Keratinocyte (primary cell): ENCODE measurements around the gene DCLRE1C. TPM values are rescaled to one million over a fixed set of nuclear protein-coding genes. Genes with fewer than 3 reads are reported as not detected.
"Not testable (repeated sequence)": the region's sequence is repeated elsewhere in the genome, so short reads cannot be mapped to it uniquely, and the experiment has no call there.

Experiments used
- DNase-seq: peaks from one replicate; pipeline ENCODE4 v3.0.0-alpha.2; 2011; ENCODE audit warnings: low read depth, missing footprints, low spot score
- FAIRE-seq: peaks from 2 replicates; lab custom pipeline; 2011; peaks lifted over from hg19 to GRCh38; lab: Jason Lieb, UNC
- H2AFZ ChIP-seq: 2 replicates; pipeline ENCODE4 v1.6.0; 2012; ENCODE audit warnings: low read length, control low read depth, inconsistent platforms; ENCODE audit not compliant: control insufficient read depth
- H3K27ac ChIP-seq: 2 replicates; pipeline ENCODE4 v1.5.1; 2011; ENCODE audit warnings: low read length; ENCODE audit not compliant: control insufficient read depth, insufficient read depth
- H3K27me3 ChIP-seq: 3 replicates; pipeline ENCODE4 v1.6.0; 2011; ENCODE audit warnings: low read length; ENCODE audit not compliant: control insufficient read depth, insufficient read depth; ENCODE audit errors: extremely low read depth
- H3K36me3 ChIP-seq, 2 experiments: 2 replicates in 1 of 2; 3 replicates in 1 of 2; pipeline ENCODE4 v1.5.1; 2011; ENCODE audit warnings: low read length in 2 of 2, mild to moderate bottlenecking in 1 of 2; ENCODE audit not compliant: control insufficient read depth in 2 of 2, insufficient read depth in 2 of 2; ENCODE audit errors: extremely low read depth in 1 of 2
- H3K4me1 ChIP-seq: 3 replicates; pipeline ENCODE4 v1.5.1; 2011; ENCODE audit warnings: low read length; ENCODE audit not compliant: control insufficient read depth, insufficient read depth; ENCODE audit errors: extremely low read depth
- H3K4me2 ChIP-seq: 3 replicates; pipeline ENCODE4 v1.6.0; 2011; ENCODE audit warnings: low read depth, low read length; ENCODE audit not compliant: control insufficient read depth, insufficient read depth; ENCODE audit errors: extremely low read depth
- H3K4me3 ChIP-seq, 3 experiments: fragments of 200-600 bp in 1 of 3; sonication (generic) in 1 of 3; 2 replicates in 2 of 3; 3 replicates in 1 of 3; pipeline ENCODE4 v1.5.1; 2011 to 2016; ENCODE audit warnings: low read length in 3 of 3, mild to moderate bottlenecking in 3 of 3, control low read depth in 2 of 3, inconsistent platforms in 1 of 3, low read depth in 1 of 3, mixed read lengths in 1 of 3, mixed run types in 1 of 3, moderate library complexity in 1 of 3; ENCODE audit not compliant: control insufficient read depth in 2 of 3, insufficient read depth in 2 of 3; ENCODE audit errors: extremely low read depth in 1 of 3
- H3K79me2 ChIP-seq: 2 replicates; pipeline ENCODE4 v1.6.0; 2012; ENCODE audit warnings: low read length; ENCODE audit not compliant: control insufficient read depth, insufficient read depth
- H3K9ac ChIP-seq: 3 replicates; pipeline ENCODE4 v1.6.0; 2011; ENCODE audit warnings: low read length; ENCODE audit not compliant: control insufficient read depth, insufficient read depth; ENCODE audit errors: extremely low read depth
- H3K9me1 ChIP-seq: 3 replicates; pipeline ENCODE4 v1.6.0; 2011; ENCODE audit warnings: low read length; ENCODE audit not compliant: control insufficient read depth, insufficient read depth; ENCODE audit errors: extremely low read depth
- H3K9me3 ChIP-seq: 2 replicates; pipeline ENCODE4 v1.5.1; 2012; ENCODE audit warnings: low read depth, low read length; ENCODE audit not compliant: control insufficient read depth
- H4K20me1 ChIP-seq: 3 replicates; pipeline ENCODE4 v1.6.0; 2011; ENCODE audit warnings: low read length; ENCODE audit not compliant: control insufficient read depth, insufficient read depth; ENCODE audit errors: extremely low read depth
- EZH2 ChIP-seq: IDR thresholded peaks from one replicate; pipeline ENCODE4 v1.6.1; 2012; ENCODE audit warnings: inconsistent platforms, mild to moderate bottlenecking, low read length, moderate library complexity
- dilution Hi-C: fragments of 300-500 bp; cut with MboI; formaldehyde crosslinking; loops from one replicate; pipeline ENCODE4 v1.7.0; 2020; ENCODE audit warnings: low sequenced_read_pairs; ENCODE audit not compliant: extremely low pct_ligation_motif_present
- polyA plus RNA-seq, 5 experiments: library from polyadenylated mRNA; depleted of rRNA in 3 of 5; stranded (reverse) in 3 of 5; stranded (forward) in 1 of 5; unstranded in 1 of 5; fragments of >200 nt; gene quantifications; 1 replicate in 1 of 5; 2 replicates in 3 of 5; 3 replicates in 1 of 5; pipeline versions ENCODE4 v1.2.1 to v1.2.3, GENCODE V29; 2011 to 2012; ENCODE audit warnings: missing spikeins in 2 of 5, low read depth in 1 of 5, low replicate concordance in 1 of 5
- TF ChIP-seq, protein P1 (sequence below), 3 experiments: IDR thresholded peaks in 1 of 3; conservative IDR thresholded peaks in 1 of 3; optimal IDR thresholded peaks in 1 of 3; 2 replicates in 2 of 3; 3 replicates in 1 of 3; pipeline versions ENCODE3 to v1.5.1; 2011; ENCODE audit warnings: low read length in 3 of 3, mild to moderate bottlenecking in 3 of 3, moderate library complexity in 2 of 3, control low read depth in 1 of 3, inconsistent platforms in 1 of 3; ENCODE audit not compliant: insufficient read depth in 2 of 3; ENCODE audit errors: extremely low read depth in 1 of 3

The DCLRE1C gene
- polyA plus RNA-seq, 1 donor (not counting 4 experiments of a cell fraction or from before 2014, with no cell fraction given), result 9.1 TPM

DNA sequence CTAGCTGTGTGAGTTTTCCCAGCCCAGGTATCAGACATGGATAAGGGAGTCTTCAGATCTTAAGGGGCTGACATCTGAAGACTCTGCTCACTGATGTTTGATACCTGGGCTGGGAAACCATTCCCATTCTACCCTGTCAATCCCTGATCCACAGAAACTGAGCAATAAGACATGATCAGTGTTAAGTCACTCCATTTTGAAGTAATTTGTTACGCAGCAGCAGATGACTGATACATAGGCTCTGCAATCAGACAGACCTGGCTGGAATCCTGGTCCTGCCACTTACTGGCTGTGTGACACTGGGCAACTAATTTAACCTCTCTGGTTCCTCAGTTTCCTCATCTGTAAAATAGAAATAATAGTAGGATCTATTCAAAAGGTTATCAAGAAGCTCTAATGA is 6.6 kb downstream of the DCLRE1C start:
- Histone ChIP-seq H3K27ac (no peak overlapping the region), H3K9ac (no peak overlapping the region), H3K4me3 (no peak overlapping the region), H4K20me1 (no peaks in the 10 kb centered on the region), H3K27me3 (no peaks in the 10 kb centered on the region), H3K9me3 (no peaks in the 10 kb centered on the region), H3K4me1 (no peaks in the 10 kb centered on the region), H3K79me2 (peaks cover 36% of the 10 kb centered on the region), H3K36me3 (peaks cover 5 to 20% of the 10 kb centered on the region in 2 experiments), H3K4me2 (no peak overlapping the region), H3K9me1 (no peaks in the 10 kb centered on the region), H2AFZ (no peak overlapping the region)
- dilution Hi-C loops, result no loop called here
- no peak for TF ChIP-seq EZH2
- TF ChIP-seq, protein P1, sequence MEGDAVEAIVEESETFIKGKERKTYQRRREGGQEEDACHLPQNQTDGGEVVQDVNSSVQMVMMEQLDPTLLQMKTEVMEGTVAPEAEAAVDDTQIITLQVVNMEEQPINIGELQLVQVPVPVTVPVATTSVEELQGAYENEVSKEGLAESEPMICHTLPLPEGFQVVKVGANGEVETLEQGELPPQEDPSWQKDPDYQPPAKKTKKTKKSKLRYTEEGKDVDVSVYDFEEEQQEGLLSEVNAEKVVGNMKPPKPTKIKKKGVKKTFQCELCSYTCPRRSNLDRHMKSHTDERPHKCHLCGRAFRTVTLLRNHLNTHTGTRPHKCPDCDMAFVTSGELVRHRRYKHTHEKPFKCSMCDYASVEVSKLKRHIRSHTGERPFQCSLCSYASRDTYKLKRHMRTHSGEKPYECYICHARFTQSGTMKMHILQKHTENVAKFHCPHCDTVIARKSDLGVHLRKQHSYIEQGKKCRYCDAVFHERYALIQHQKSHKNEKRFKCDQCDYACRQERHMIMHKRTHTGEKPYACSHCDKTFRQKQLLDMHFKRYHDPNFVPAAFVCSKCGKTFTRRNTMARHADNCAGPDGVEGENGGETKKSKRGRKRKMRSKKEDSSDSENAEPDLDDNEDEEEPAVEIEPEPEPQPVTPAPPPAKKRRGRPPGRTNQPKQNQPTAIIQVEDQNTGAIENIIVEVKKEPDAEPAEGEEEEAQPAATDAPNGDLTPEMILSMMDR (optimal IDR thresholded peaks at IDR 0.05 in 1 of 3, IDR thresholded peaks at IDR 0.05 in 1 of 3, conservative IDR thresholded peaks at IDR 0.05 in 1 of 3; ENCODE audit: extremely low read depth in 1 of 3, insufficient read depth in 2 of 3, low read length in 3 of 3), result no peak
- DNase-seq, result no peak
- FAIRE-seq, result no peak

GRCh38 chr10:14945108-14945507 is 8.8 kb downstream of the DCLRE1C start:
- Histone ChIP-seq H3K4me2 (no peak overlapping the region), H3K79me2 (peaks cover 16% of the 10 kb centered on the region), H3K36me3 (peaks cover 5 to 20% of the 10 kb centered on the region in 2 experiments), H3K9me1 (no peaks in the 10 kb centered on the region), H4K20me1 (no peaks in the 10 kb centered on the region), H3K4me3 (no peak overlapping the region), H3K4me1 (no peaks in the 10 kb centered on the region), H2AFZ (no peak overlapping the region), H3K9ac (no peak overlapping the region), H3K27me3 (no peaks in the 10 kb centered on the region), H3K9me3 (no peaks in the 10 kb centered on the region), H3K27ac (peak overlapping the region; percentile 10)
- dilution Hi-C loops, result no loop called here
- no peak for DNase-seq
- FAIRE-seq, result no peak
- TF ChIP-seq, protein P1 (optimal IDR thresholded peaks at IDR 0.05 in 1 of 3, IDR thresholded peaks at IDR 0.05 in 1 of 3, conservative IDR thresholded peaks at IDR 0.05 in 1 of 3; ENCODE audit: extremely low read depth in 1 of 3, insufficient read depth in 2 of 3, low read length in 3 of 3), result no peak
- TF ChIP-seq EZH2, result no peak

DNA sequence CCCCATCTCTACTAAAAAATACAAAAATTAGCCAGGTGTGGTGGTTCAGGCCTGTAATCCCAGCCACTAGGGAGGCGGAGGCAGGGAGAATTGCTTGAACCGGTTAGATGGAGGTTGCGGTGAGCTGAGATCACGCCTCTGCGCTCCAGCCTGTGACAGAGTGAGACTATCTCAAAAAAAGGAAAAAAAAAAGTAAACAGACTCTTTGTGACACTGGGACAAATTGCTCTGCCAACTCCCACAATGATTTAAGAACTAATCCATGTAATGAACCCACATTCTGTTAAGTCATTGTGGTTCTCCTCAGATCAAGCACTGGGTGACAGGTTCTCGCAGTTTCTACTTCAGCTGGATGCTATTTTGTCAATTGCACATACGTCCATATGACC is 11.0 kb downstream of the DCLRE1C start:
- FAIRE-seq, H2AFZ ChIP-seq, H3K4me2 ChIP-seq, H3K27me3 ChIP-seq, DNase-seq, H3K4me3 ChIP-seq, dilution Hi-C loops, H3K9me3 ChIP-seq, H3K9me1 ChIP-seq, H3K79me2 ChIP-seq, H3K4me1 ChIP-seq, H3K27ac ChIP-seq, H3K9ac ChIP-seq, H4K20me1 ChIP-seq: not testable (repeated sequence)
- peaks cover 5 to 18% of the 10 kb centered on the region in 2 experiments for H3K36me3 ChIP-seq
